GM23338 (cell line): ENCODE measurements around the gene GPX1. TPM values are rescaled to one million over a fixed set of nuclear protein-coding genes. Genes with fewer than 3 reads are reported as not detected.
"Not testable (repeated sequence)": the region's sequence is repeated elsewhere in the genome, so short reads cannot be mapped to it uniquely, and the experiment has no call there.

Experiments
- ATAC-seq: fragments of 200-7000 bp; cut with Tn5 transposase; 3 replicates; pipeline ENCODE4 v1.9.1; 2020
- DNase-seq: peaks from one replicate; pipeline ENCODE4 v3.0.0-alpha.2; 2015; ENCODE audit warnings: low spot score
- H2AFZ ChIP-seq: fragments of 200-600 bp; sonication (generic); 2 replicates; pipeline ENCODE4 v1.8.0; 2016; ENCODE audit warnings: antibody characterized with exemption, mild to moderate bottlenecking, moderate library complexity
- H3F3A ChIP-seq: fragments of 200-600 bp; sonication (generic); replicated peaks from 2 replicates; pipeline ENCODE4 v1.8.0; 2017; ENCODE audit warnings: antibody characterized with exemption, mixed run types, low read depth
- H3K27ac ChIP-seq: fragments of 200-600 bp; sonication (generic); 2 replicates; pipeline ENCODE4 v1.6.1; 2016; ENCODE audit warnings: low read depth
- H3K27me3 ChIP-seq: fragments of 200-600 bp; sonication (generic); 2 replicates; pipeline ENCODE4 v1.8.0; 2016; ENCODE audit warnings: mild to moderate bottlenecking, mixed run types, moderate library complexity; ENCODE audit not compliant: insufficient read depth
- H3K36me3 ChIP-seq: fragments of 200-600 bp; sonication (generic); 2 replicates; pipeline ENCODE4 v1.8.0; 2016; ENCODE audit warnings: mild to moderate bottlenecking; ENCODE audit not compliant: insufficient read depth
- H3K4me1 ChIP-seq: fragments of 200-600 bp; sonication (generic); 2 replicates; pipeline ENCODE4 v1.8.0; 2016; ENCODE audit warnings: mild to moderate bottlenecking, moderate library complexity; ENCODE audit not compliant: insufficient read depth
- H3K4me2 ChIP-seq: fragments of 200-600 bp; sonication (generic); 2 replicates; pipeline ENCODE4 v1.7.1; 2017; ENCODE audit warnings: mixed run types
- H3K4me3 ChIP-seq: fragments of 200-600 bp; sonication (generic); 2 replicates; pipeline ENCODE4 v1.6.1; 2016; ENCODE audit warnings: mixed run types
- H3K79me2 ChIP-seq: fragments of 200-600 bp; sonication (generic); replicated peaks from 2 replicates; pipeline ENCODE4 v1.8.0; 2017; ENCODE audit warnings: mild to moderate bottlenecking; ENCODE audit not compliant: insufficient read depth
- H3K9me2 ChIP-seq: fragments of 200-600 bp; sonication (generic); 2 replicates; pipeline ENCODE4 v1.8.0; 2017; ENCODE audit not compliant: insufficient read depth
- H4K20me1 ChIP-seq: fragments of 200-600 bp; sonication (generic); replicated peaks from 2 replicates; pipeline ENCODE4 v1.8.0; 2017; ENCODE audit warnings: mild to moderate bottlenecking; ENCODE audit not compliant: insufficient read depth
- H3K27ac Mint-ChIP-seq: 2 replicates; pipeline ENCODE4 v1.8.0; 2020; ENCODE audit warnings: inconsistent platforms, mild to moderate bottlenecking, moderate library complexity, mixed read lengths
- H3K27me3 Mint-ChIP-seq: 3 replicates; pipeline ENCODE4 v1.8.0; 2022; ENCODE audit warnings: low read depth, mild to moderate bottlenecking, moderate library complexity, mixed read lengths, inconsistent platforms; ENCODE audit not compliant: insufficient read depth, poor library complexity
- H3K36me3 Mint-ChIP-seq: 3 replicates; pipeline ENCODE4 v1.8.0; 2021; ENCODE audit warnings: low read depth, mild to moderate bottlenecking, inconsistent platforms, moderate library complexity, mixed read lengths
- H3K4me1 Mint-ChIP-seq: 3 replicates; pipeline ENCODE4 v1.8.0; 2020; ENCODE audit warnings: mild to moderate bottlenecking, inconsistent platforms, mixed read lengths
- H3K4me3 Mint-ChIP-seq: 3 replicates; pipeline ENCODE4 v1.8.0; 2021; ENCODE audit warnings: moderate library complexity, mild to moderate bottlenecking, inconsistent platforms, mixed read lengths
- H3K9me3 Mint-ChIP-seq: 3 replicates; pipeline ENCODE4 v1.8.0; 2020; ENCODE audit warnings: moderate library complexity, mild to moderate bottlenecking, inconsistent platforms, mixed read lengths
- CREB1 ChIP-seq: fragments of 250-450 bp; sonication (Bioruptor Pico); IDR thresholded peaks from 2 replicates; pipeline ENCODE4 v1.5.0; 2020; ENCODE audit warnings: low read depth, mild to moderate bottlenecking, moderate library complexity
- EZH2 ChIP-seq: fragments of 200-600 bp; sonication (generic); IDR thresholded peaks from one replicate; pipeline ENCODE4 v1.8.0; 2017; ENCODE audit warnings: antibody characterized with exemption, mild to moderate bottlenecking, low read depth; ENCODE audit not compliant: unreplicated experiment
- EZH2phosphoT487 ChIP-seq: fragments of 200-600 bp; sonication (generic); IDR thresholded peaks from one replicate; pipeline ENCODE4 v1.8.1; 2018; ENCODE audit warnings: antibody characterized with exemption; ENCODE audit not compliant: unreplicated experiment
- JUNB ChIP-seq: IDR thresholded peaks from one replicate; pipeline ENCODE4 v1.6.1; 2016; ENCODE audit warnings: antibody characterized with exemption; ENCODE audit not compliant: unreplicated experiment
- POLR2AphosphoS5 ChIP-seq: IDR thresholded peaks from 2 replicates; pipeline ENCODE4 v1.6.1; 2016; ENCODE audit warnings: antibody characterized with exemption, low read depth
- STAT1 ChIP-seq: IDR thresholded peaks from one replicate; pipeline ENCODE4 v1.6.1; 2016; ENCODE audit warnings: antibody characterized with exemption; ENCODE audit not compliant: unreplicated experiment
- ZNF114 ChIP-seq: fragments of 250-450 bp; sonication (Bioruptor Pico); IDR thresholded peaks from 2 replicates; pipeline ENCODE4 v1.5.0; 2020; ENCODE audit warnings: mild to moderate bottlenecking, moderate library complexity
- polyA plus RNA-seq: library from polyadenylated mRNA; unstranded; fragments of >200 nt; fragmentation: Nextera tagmentation; extraction: Ambion mirVana; gene quantifications from 2 replicates; pipeline ENCODE4 v1.2.1, GENCODE V29; 2016
- total RNA-seq: library from RNA; depleted of rRNA; stranded (reverse); fragments of >200 nt; shearing (Covaris generic); gene quantifications from 2 replicates; pipeline ENCODE4 v1.2.3, GENCODE V29; 2014
- TF ChIP-seq, protein P1 (sequence below): IDR thresholded peaks from 2 replicates; pipeline ENCODE4 v1.6.1; 2016; ENCODE audit warnings: antibody characterized with exemption

The GPX1 gene
- total and polyA plus RNA-seq, 2 experiments from 2014 or later, result 247 to 394 TPM

DNA sequence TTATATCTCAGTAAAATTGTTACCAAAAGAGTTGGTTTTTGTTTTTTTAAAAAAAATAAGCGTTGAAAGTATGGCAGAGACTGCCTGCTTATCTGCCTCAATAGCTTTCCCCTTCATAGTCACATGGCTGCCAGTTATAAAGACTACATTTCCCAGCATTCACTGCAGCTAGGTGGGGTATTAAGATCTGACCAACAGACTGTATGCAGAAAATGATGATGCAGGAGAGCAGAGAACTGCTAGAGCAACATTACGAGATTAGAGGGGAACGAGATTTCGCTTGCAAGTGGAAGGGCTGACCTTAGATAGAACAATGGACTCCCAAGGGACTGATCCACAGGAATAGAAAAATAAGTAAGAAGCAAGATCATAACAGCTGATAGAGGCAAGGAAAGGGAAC lies 39.3 kb upstream of the GPX1 start:
- Mint-ChIP-seq H3K36me3 (peaks cover 40% of the 10 kb centered on the region), H3K9me3 (no peaks in the 10 kb centered on the region; the same call in 2 of the 3 replicates), H3K27ac (peak overlapping the region; percentile 34; the same call in 1 of the 2 replicates), H3K27me3 (peaks cover 4% of the 10 kb centered on the region), H3K4me3 (no peak overlapping the region), H3K4me1 (peaks cover 18% of the 10 kb centered on the region)
- Histone ChIP-seq H3K36me3 (no peaks in the 10 kb centered on the region), H3K27ac (0 out of 2 replicates have a peak overlapping the region, but pooled peaks have one; percentile 3), H3K4me1 (peaks cover 4% of the 10 kb centered on the region; the same call in 1 of the 2 replicates), H3K4me2 (no peak overlapping the region), H2AFZ (no peak overlapping the region), H3K4me3 (no peak overlapping the region), H3K27me3 (no peaks in the 10 kb centered on the region), H4K20me1 (peaks cover 68% of the 10 kb centered on the region), H3K9me2 (no peaks in the 10 kb centered on the region), H3K79me2 (peaks cover 100% of the 10 kb centered on the region), H3F3A (peaks cover 20% of the 10 kb centered on the region; the same call in 1 of the 2 replicates)
- DNase-seq, result peak; percentile 72
- TF ChIP-seq STAT1, result no peak
- peak; percentile 78 for ATAC-seq

DNA sequence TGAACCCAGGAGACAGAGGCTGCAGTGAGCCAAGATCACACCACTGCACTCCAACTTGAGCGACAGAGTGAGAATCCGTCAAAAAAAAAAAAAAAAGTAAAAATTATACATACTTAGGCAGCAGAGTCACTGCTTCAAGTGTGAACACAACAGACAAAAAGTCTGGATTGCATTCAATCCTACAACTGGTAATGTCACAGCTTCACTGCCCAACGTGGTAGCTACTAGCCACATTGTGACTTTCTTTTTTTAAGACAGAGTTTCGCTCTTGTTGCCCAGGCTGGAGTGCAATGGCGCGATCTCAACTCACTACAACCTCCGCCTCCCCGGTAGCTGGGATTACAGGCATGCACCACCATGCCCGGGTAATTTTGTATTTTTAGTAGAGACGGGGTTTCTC lies 33.2 kb upstream of the GPX1 start:
- not testable (repeated sequence) for H2AFZ ChIP-seq, ATAC-seq, H3K9me3 Mint-ChIP-seq, H3K4me2 ChIP-seq, H3K27ac Mint-ChIP-seq, H3K4me1 ChIP-seq, H3K4me1 Mint-ChIP-seq, H3K27me3 Mint-ChIP-seq, H3K36me3 ChIP-seq, H3K27me3 ChIP-seq, H3K4me3 Mint-ChIP-seq, H3K9me2 ChIP-seq, DNase-seq, H3K4me3 ChIP-seq, H3F3A ChIP-seq
- peaks cover 24% of the 10 kb centered on the region for H3K36me3 Mint-ChIP-seq
- H4K20me1 ChIP-seq, result peaks cover 68% of the 10 kb centered on the region
- 0 out of 2 replicates have a peak overlapping the region, but pooled peaks have one; percentile 63 for H3K27ac ChIP-seq
- peaks cover 100% of the 10 kb centered on the region for H3K79me2 ChIP-seq

DNA sequence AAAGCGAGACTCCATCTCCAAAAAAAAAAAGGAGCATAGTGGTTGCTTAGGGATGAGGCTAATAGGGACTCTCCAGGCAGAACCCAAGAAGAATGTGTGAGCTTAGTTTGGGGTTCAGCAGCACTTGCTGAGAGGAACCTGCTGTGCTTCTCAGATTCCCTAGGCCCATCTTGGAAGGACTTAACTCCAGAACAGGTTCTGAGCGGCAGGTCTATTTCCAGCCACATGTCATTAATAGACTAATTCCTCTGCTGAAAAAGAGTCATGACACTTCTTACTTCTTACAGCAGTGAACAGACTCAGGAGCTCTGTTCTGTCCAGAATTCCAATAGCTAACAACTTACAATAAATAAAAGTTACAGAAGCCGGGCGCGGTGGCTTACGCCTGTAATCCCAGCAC lies 31.1 kb upstream of the GPX1 start:
- ATAC-seq (peak; percentile 46; the same call in 2 of the 3 replicates), DNase-seq (no peak)
- no peak overlapping the region for H3K27ac Mint-ChIP-seq
- H3K27me3 Mint-ChIP-seq, result no peaks in the 10 kb centered on the region
- Histone ChIP-seq H3F3A (no peaks in the 10 kb centered on the region; the same call in 1 of the 2 replicates), H3K27ac (no peak overlapping the region), H3K4me1 (no peaks in the 10 kb centered on the region), H2AFZ (no peak overlapping the region), H3K36me3 (no peaks in the 10 kb centered on the region), H3K79me2 (peaks cover 100% of the 10 kb centered on the region), H3K4me2 (no peak overlapping the region), H3K4me3 (no peak overlapping the region), H4K20me1 (peaks cover 67% of the 10 kb centered on the region), H3K27me3 (no peaks in the 10 kb centered on the region), H3K9me2 (no peaks in the 10 kb centered on the region)
- H3K9me3 Mint-ChIP-seq, result no peaks in the 10 kb centered on the region
- no peak overlapping the region for H3K4me3 Mint-ChIP-seq
- TF ChIP-seq, protein P1, sequence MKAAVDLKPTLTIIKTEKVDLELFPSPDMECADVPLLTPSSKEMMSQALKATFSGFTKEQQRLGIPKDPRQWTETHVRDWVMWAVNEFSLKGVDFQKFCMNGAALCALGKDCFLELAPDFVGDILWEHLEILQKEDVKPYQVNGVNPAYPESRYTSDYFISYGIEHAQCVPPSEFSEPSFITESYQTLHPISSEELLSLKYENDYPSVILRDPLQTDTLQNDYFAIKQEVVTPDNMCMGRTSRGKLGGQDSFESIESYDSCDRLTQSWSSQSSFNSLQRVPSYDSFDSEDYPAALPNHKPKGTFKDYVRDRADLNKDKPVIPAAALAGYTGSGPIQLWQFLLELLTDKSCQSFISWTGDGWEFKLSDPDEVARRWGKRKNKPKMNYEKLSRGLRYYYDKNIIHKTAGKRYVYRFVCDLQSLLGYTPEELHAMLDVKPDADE, result no peak
- TF ChIP-seq CREB1, result no peak
- no peak for TF ChIP-seq EZH2phosphoT487
- TF ChIP-seq STAT1, result no peak
- TF ChIP-seq EZH2, result no peak
- TF ChIP-seq JUNB, result no peak
- TF ChIP-seq POLR2AphosphoS5, result no peak
- TF ChIP-seq ZNF114, result no peak
- H3K4me1 Mint-ChIP-seq, result no peaks in the 10 kb centered on the region
- H3K36me3 Mint-ChIP-seq, result peaks cover 5% of the 10 kb centered on the region; the same call in 2 of the 3 replicates
